ENCODE results near the gene OLFM4.

Gene OLFM4

DNA sequence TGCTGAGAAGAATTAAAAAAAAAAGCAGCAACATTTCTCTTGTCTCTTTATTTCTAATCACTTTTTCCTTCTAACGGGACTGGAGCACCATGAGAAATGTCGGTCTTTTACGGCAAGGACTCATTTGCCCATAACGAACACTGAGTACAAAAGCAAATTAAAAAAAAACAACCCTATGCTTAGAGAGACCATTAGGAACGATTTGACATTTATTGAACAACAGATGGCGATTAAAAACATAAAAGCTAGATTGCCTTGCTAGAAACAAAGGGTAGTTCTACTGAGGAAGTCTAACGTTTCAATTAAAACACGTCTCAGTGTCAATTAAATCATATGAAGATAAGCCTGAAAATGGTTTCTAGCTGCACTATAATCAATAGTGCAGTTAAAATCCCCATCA, 51.1 kb downstream of the OLFM4 start:
- ATAC-seq = no peak
- TF ChIP-seq, protein P1, sequence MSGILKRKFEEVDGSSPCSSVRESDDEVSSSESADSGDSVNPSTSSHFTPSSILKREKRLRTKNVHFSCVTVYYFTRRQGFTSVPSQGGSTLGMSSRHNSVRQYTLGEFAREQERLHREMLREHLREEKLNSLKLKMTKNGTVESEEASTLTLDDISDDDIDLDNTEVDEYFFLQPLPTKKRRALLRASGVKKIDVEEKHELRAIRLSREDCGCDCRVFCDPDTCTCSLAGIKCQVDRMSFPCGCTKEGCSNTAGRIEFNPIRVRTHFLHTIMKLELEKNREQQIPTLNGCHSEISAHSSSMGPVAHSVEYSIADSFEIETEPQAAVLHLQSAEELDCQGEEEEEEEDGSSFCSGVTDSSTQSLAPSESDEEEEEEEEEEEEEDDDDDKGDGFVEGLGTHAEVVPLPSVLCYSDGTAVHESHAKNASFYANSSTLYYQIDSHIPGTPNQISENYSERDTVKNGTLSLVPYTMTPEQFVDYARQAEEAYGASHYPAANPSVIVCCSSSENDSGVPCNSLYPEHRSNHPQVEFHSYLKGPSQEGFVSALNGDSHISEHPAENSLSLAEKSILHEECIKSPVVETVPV (CRISPR knock-in tag; IDR thresholded peaks at IDR 0.05) = no peak

DNA sequence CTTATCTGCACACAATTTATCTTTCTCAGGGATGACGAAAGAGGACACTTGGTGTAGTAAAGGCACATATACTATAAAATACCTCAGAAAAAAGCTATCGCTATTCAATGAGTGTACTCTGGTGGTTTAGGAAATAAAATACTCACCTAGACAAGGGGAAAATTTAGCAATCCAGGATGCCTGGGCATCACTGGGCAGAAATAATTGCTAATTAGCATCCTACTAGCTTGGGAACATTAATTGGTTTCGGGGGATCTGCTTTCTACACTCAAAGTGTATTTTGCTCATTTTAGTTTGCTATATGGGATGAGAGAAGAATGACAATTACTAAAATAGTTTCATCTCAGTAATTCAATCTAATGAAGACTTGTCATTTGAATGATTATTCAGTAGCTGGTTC, 60.3 kb downstream of the OLFM4 start:
- TF ChIP-seq, protein P2, sequence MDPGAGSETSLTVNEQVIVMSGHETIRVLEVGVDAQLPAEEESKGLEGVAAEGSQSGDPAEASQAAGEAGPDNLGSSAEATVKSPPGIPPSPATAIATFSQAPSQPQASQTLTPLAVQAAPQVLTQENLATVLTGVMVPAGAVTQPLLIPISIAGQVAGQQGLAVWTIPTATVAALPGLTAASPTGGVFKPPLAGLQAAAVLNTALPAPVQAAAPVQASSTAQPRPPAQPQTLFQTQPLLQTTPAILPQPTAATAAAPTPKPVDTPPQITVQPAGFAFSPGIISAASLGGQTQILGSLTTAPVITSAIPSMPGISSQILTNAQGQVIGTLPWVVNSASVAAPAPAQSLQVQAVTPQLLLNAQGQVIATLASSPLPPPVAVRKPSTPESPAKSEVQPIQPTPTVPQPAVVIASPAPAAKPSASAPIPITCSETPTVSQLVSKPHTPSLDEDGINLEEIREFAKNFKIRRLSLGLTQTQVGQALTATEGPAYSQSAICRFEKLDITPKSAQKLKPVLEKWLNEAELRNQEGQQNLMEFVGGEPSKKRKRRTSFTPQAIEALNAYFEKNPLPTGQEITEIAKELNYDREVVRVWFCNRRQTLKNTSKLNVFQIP (CRISPR knock-in tag; IDR thresholded peaks at IDR 0.05; ENCODE audit: borderline replicate concordance, low read depth) = no peak
- TF ChIP-seq BACH2 (CRISPR knock-in tag; IDR thresholded peaks at IDR 0.05; ENCODE audit: borderline replicate concordance) (no peak), RARB (CRISPR knock-in tag; IDR thresholded peaks at IDR 0.05) (no peak), OSR1 (CRISPR knock-in tag; IDR thresholded peaks at IDR 0.05) (no peak), ARNTL (CRISPR knock-in tag; IDR thresholded peaks at IDR 0.05; ENCODE audit: borderline replicate concordance, low read depth) (no peak), ZNF8 (CRISPR knock-in tag; IDR thresholded peaks at IDR 0.05) (no peak), TOX (CRISPR knock-in tag; IDR thresholded peaks at IDR 0.05; ENCODE audit: borderline replicate concordance) (no peak), SNAI2 (CRISPR knock-in tag; IDR thresholded peaks at IDR 0.05) (no peak), ZNF565 (CRISPR knock-in tag; conservative IDR thresholded peaks at IDR 0.05; ENCODE audit: low read depth) (no peak), ISL1 (CRISPR knock-in tag; IDR thresholded peaks at IDR 0.05) (no peak), TCF4 (CRISPR knock-in tag; IDR thresholded peaks at IDR 0.05; ENCODE audit: borderline replicate concordance) (no peak), ZNF70 (CRISPR knock-in tag; IDR thresholded peaks at IDR 0.05) (no peak), CSDC2 (CRISPR knock-in tag; IDR thresholded peaks at IDR 0.05) (no peak), GLIS3 (CRISPR knock-in tag; IDR thresholded peaks at IDR 0.05) (no peak), ZFP3 (CRISPR knock-in tag; IDR thresholded peaks at IDR 0.05) (no peak)
- TF ChIP-seq, protein P3, sequence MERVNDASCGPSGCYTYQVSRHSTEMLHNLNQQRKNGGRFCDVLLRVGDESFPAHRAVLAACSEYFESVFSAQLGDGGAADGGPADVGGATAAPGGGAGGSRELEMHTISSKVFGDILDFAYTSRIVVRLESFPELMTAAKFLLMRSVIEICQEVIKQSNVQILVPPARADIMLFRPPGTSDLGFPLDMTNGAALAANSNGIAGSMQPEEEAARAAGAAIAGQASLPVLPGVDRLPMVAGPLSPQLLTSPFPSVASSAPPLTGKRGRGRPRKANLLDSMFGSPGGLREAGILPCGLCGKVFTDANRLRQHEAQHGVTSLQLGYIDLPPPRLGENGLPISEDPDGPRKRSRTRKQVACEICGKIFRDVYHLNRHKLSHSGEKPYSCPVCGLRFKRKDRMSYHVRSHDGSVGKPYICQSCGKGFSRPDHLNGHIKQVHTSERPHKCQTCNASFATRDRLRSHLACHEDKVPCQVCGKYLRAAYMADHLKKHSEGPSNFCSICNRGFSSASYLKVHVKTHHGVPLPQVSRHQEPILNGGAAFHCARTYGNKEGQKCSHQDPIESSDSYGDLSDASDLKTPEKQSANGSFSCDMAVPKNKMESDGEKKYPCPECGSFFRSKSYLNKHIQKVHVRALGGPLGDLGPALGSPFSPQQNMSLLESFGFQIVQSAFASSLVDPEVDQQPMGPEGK (CRISPR knock-in tag; IDR thresholded peaks at IDR 0.05; ENCODE audit: borderline replicate concordance) = no peak
- ATAC-seq = no peak

DNA sequence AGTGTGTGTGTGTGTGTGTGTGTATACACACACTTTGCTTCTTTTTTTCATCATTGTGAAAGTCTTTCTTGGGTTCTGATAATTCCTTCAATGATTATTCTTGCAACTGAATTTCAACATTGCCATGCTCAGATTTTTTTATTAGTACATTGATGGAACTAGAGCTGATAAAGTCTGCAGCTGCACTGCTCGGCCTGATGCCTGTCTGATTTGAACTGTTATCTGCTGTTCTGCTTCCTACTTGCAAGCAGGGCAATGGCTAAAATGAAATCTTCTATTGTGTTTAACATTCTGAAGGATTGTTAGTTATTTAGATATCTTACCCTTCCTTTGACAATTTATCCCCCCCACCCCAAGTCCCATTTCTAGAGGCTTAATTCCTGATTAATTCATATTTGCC, 61.3 kb downstream of the OLFM4 start:
- no peak for ATAC-seq
- TF ChIP-seq ARNTL (CRISPR knock-in tag; IDR thresholded peaks at IDR 0.05; ENCODE audit: borderline replicate concordance, low read depth) (no peak), RARB (CRISPR knock-in tag; IDR thresholded peaks at IDR 0.05) (no peak), ZNF565 (CRISPR knock-in tag; conservative IDR thresholded peaks at IDR 0.05; ENCODE audit: low read depth) (no peak), GLIS3 (CRISPR knock-in tag; IDR thresholded peaks at IDR 0.05) (no peak), ZNF70 (CRISPR knock-in tag; IDR thresholded peaks at IDR 0.05) (no peak), BACH2 (CRISPR knock-in tag; IDR thresholded peaks at IDR 0.05; ENCODE audit: borderline replicate concordance) (no peak), TOX (CRISPR knock-in tag; IDR thresholded peaks at IDR 0.05; ENCODE audit: borderline replicate concordance) (no peak), SNAI2 (CRISPR knock-in tag; IDR thresholded peaks at IDR 0.05) (no peak), ZC3H10 (CRISPR knock-in tag; IDR thresholded peaks at IDR 0.05) (no peak), ZNF8 (CRISPR knock-in tag; IDR thresholded peaks at IDR 0.05) (no peak)
- TF ChIP-seq, protein P4, sequence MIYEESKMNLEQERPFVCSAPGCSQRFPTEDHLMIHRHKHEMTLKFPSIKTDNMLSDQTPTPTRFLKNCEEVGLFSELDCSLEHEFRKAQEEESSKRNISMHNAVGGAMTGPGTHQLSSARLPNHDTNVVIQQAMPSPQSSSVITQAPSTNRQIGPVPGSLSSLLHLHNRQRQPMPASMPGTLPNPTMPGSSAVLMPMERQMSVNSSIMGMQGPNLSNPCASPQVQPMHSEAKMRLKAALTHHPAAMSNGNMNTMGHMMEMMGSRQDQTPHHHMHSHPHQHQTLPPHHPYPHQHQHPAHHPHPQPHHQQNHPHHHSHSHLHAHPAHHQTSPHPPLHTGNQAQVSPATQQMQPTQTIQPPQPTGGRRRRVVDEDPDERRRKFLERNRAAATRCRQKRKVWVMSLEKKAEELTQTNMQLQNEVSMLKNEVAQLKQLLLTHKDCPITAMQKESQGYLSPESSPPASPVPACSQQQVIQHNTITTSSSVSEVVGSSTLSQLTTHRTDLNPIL (CRISPR knock-in tag; IDR thresholded peaks at IDR 0.05; ENCODE audit: low read depth) = no peak
- TF ChIP-seq, protein P5, sequence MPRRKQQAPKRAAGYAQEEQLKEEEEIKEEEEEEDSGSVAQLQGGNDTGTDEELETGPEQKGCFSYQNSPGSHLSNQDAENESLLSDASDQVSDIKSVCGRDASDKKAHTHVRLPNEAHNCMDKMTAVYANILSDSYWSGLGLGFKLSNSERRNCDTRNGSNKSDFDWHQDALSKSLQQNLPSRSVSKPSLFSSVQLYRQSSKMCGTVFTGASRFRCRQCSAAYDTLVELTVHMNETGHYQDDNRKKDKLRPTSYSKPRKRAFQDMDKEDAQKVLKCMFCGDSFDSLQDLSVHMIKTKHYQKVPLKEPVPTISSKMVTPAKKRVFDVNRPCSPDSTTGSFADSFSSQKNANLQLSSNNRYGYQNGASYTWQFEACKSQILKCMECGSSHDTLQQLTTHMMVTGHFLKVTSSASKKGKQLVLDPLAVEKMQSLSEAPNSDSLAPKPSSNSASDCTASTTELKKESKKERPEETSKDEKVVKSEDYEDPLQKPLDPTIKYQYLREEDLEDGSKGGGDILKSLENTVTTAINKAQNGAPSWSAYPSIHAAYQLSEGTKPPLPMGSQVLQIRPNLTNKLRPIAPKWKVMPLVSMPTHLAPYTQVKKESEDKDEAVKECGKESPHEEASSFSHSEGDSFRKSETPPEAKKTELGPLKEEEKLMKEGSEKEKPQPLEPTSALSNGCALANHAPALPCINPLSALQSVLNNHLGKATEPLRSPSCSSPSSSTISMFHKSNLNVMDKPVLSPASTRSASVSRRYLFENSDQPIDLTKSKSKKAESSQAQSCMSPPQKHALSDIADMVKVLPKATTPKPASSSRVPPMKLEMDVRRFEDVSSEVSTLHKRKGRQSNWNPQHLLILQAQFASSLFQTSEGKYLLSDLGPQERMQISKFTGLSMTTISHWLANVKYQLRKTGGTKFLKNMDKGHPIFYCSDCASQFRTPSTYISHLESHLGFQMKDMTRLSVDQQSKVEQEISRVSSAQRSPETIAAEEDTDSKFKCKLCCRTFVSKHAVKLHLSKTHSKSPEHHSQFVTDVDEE (CRISPR knock-in tag; IDR thresholded peaks at IDR 0.05) = no peak
- TF ChIP-seq, protein P3 (CRISPR knock-in tag; IDR thresholded peaks at IDR 0.05; ENCODE audit: borderline replicate concordance) = no peak

Measured in SK-N-SH treated with all-trans-retinoic acid at 6 μM for 48 hours (cell line).